UCSD-AML1 (cell line): Measurements from ENCODE around the gene KIZ.

Experiments
- DNase-seq: peaks from one replicate; lab custom pipeline; 2025; ENCODE audit not compliant: unreplicated experiment; lab: John Stamatoyannopoulos, UW

KIZ gene

DNA sequence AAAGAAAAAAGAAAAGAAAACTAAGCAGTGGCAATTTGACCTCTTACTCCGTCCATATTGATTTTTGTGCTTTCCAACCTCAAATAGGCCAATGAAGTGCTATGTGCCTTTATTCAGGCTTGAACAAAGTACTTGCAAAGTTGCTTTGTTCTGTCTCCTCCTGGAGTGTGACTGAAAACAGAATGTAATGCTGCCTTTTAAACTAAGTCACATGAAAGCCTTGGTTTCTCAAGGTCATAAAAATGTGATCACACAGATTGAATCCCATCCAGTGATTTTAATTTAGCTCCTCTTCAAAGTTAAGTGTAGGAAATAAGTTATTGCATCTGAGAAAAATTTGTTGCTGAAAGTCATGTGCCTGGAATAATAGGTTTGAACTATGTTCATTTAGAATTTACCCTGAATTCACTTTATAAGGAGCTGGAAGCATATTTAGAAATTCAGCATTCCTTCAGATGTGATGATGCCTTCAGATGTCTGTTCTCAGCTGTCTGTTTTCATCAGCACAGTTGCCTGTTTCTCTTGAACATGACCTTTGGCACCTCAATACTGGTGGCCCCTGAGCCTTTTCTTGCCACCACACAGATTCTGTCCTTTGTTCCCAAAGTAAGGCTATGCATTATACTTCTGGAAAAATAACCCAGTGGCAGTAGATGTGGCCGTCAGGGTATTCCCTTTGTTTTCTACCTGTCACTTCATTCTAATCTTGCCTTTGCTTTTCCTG, 48.8 kb downstream of the KIZ start:
- no peak for DNase-seq

DNA sequence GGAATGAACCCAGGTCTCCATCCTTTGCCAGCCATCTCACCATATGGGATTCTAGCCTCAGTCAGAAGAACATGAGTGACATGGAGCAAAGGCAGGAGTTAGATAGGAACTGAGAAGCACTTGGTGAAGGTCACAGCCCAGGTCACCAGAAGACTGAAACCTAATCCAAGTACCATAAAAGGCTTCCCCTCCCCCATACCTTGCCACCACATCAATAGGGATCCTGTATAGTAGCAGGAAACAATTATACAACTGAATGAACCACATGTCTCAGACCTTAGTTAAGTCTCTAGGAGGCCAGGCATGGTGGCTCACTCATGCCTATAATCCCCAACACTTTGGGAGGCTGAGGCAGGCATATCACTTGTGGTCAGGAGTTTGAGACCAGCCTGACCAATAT, 49.6 kb downstream of the KIZ start:
- no peak for DNase-seq

DNA sequence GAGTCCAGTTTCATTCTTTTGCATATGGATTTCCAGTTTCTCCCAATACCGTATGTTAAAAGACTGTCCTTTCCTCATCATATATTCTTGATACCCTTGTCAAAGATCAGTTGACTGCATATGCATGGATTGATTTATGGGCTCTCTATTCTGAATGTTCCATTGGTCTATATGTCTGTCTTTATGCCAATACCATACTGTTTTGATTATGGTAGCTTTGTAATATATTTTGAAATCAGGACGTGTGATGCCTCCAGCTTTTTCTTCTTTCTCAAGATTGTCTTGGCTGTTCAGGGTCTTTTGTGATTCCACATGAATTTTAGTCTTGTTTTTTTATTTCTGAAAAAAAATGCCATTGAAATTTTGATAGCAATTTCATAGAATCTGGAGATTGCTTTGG, 51.9 kb downstream of the KIZ start:
- DNase-seq: no peak

DNA sequence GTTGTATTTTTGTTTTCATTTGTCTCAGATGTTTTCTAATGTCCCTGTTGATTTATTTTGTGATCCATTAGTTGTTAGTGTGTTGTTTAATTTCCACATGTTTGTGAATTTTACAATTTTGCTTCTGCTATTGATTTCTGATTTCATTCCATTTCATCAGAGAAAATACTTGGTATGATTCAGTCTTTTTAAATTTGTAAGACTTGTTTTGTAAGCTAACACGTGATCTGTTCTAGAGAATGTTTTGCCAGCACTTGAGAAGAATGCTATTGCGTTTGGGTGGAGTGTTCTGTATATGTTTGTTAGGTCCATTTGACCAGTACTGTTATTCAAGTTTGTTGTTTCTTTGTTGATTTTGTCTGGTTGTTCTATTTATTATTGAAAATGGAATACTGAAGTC, 53.9 kb downstream of the KIZ start:
- DNase-seq: no peak

DNA sequence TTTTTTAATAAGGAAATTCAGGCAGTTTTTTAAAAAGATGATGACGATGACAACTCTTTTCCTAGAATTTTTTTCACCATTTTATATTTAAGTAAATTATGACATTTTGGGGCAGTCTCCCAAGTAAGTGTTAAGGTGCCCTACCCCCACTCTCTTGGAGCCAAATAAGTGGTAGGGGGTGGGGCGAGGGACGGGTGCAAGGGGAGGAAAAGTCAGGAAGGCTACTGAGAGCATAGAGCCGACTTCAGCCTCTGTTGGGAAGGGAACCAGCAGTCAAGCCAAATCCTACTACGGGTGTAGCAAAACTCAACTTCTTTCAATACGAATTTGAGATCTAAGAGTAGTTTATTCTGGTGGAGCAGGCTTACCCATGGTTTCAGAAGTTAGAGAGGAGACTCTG, 54.4 kb downstream of the KIZ start:
- no peak for DNase-seq

DNA sequence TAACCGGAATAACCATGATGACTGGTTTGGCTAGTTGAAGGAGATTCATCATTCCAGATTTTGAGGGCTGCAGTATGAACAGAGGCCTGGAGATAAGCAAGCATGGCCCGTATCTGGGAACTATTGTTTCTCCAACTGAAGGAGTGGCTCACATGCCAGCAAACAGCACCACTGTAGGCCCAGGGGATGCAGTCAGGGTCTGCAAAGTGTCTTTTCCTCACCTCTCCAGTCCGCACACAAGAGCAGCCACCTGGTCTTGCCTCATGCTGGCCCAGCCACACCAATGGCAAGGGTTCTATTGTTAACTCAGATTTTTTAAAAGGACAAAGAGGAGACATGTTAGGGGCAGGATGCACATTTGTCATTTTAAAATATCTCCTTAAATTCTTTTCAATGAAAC, 55.1 kb downstream of the KIZ start:
- no peak for DNase-seq

DNA sequence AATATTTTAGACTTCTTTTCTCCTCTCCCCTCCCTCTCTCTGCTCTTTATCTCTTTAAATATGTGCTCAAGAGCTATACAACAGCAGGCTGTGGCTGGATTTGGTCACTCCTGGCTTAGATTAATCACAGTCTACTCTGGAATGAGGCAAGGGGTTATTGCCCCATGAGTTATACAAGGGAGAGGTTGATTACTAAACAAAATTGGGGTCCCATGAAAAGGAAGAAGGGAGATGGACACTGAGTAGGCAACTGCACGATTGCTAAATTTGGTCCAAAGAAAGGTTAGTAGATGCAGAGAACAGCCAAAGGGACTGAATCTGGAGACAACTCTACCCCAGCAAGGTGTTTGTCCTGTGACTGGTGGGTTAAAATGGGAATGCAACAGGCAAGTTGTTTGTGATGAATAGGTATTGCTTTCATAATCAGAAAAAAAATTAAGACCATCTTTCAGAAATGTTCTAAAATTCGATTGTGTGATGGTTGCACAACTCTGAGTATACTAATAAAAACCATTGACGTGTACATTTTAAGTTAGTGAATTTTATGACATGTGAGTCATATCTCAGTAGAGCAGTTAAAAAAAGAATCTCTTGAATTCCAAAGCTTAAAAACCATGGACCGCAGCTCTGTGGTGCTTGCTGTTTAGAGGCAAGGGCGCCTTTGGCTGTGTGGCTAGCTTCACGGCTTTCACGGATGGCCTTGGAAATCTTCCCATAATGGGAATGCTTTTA, 57.1 kb downstream of the KIZ start:
- no peak for DNase-seq

DNA sequence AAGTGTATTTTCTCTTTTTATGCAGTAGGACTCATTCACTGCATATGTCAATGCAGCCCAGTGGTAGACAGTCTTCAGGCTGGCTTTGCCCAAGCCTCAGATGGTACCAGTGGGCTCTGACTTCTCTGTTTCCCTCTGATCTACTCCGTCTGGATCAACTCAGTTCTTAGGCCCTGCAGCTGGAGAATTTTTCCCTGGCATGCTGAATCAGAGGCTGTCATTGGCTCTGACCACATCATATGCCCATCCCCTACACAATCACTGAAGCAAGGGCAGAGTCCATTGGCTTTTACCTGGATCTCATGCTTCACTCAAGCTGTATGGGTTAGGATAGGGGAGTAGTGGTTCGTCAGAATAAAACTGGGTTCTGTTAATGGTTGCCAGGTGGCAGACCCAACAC, 57.8 kb downstream of the KIZ start:
- DNase-seq: no peak

DNA sequence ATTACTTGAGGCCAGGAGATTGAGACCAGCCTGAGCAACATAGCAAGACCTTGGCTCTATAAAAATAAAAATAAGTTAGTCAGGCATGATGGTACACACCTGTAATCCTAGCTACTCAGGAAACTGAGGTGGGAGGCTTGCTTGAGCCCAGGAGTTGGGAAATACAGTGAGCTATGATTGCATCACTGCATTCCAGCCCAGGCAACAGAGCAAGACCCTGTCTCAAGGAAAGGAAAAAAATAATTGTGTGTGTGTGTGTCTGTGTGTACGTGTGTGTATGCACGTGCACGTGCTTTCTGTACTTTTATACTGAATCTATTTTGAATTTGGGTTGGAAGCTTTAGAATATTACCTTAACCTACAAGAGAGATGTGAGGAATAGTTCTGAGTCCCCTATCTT, 58.9 kb downstream of the KIZ start:
- no peak for DNase-seq

DNA sequence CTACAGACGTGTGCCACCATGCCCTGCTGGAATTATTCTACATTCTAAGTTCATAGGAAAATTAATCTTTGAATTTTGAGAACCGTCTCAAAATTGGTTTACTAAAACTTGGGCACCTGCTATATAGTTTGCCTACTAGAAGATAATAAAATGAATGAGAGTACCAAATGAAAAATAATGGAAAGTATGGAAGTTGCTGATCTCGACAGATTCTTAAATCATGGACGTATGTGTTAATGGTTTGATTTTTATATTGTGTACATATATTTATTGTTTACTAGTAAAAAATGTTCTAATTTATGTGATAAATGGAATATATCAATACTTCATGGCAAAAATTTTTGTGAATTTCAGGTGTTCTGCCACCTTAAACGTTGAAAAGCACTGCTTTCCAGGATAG, 60.0 kb downstream of the KIZ start:
- no peak for DNase-seq

DNA sequence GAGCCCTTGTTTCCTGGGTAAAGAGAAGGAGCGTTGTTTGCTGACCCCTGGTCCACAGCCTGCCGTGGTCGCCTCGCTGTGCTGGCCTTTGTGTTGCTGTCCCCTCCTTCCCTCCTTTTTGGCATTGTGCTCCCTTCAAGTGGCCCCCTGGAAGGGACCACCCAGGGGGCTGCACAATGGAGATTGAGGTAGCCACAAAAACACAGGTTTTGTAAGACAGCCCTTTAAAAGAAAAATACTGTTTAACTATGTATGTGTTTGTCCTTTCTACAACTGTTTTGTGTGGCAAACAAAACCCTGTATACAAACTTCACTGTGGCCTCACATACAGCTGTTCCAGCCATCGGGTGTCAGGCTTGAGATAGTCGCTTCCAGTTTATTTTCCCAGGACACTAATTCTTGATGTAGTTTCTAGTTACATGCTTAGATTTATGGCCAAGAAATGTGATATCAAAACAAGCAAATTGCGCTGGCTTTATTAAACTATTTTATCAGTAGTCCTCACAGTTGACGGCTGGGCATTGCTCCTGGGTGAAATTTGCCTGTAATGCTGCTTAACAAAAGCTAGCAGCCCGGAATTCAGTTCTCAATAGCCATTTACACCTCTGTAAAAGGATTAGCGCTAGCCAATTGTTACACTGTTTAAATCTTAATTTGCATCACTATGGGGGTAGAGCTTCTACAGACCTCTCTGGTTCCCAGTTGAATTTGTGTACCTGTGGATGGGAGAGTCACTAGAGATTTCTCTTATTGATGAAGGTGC, 64.1 kb downstream of the KIZ start:
- no peak for DNase-seq

DNA sequence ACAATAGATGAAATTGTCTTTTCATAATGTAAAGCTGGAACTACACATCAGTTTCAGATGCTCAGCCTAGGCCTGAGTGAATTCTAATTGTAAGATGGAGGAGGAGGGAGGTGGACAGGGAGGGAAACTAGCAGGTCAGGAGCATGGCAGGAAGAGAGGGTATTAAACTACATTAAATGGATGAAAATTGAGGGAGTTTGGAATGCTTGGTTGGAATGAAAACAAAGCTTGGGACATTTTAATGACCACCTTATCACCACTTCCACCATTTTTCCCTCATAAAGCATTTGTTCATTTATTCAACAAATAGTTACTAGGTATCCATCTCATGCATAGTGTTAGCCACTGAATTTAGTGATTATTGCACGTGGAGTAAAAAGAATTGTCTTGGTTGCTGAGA, 65.0 kb downstream of the KIZ start:
- DNase-seq: no peak

DNA sequence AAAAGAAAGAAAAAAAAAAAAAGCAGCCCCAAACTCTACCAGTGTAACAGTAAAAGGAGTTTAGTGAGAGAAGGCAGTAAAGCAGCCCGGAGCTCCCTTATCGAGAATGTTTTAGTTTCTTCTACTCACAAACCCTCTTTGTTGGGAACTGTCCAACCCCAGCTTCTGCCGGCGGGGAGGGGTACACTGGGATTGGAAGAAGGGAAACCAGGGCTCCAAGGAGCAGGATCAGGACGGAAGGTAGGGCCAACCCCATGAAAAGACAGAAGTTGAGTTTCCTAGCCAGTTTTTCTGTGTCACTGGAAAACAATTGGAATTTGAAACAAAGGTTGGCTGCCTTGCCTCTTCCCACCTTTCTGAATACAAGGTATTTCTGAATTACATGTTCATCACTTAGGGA, 66.0 kb downstream of the KIZ start:
- DNase-seq: no peak

DNA sequence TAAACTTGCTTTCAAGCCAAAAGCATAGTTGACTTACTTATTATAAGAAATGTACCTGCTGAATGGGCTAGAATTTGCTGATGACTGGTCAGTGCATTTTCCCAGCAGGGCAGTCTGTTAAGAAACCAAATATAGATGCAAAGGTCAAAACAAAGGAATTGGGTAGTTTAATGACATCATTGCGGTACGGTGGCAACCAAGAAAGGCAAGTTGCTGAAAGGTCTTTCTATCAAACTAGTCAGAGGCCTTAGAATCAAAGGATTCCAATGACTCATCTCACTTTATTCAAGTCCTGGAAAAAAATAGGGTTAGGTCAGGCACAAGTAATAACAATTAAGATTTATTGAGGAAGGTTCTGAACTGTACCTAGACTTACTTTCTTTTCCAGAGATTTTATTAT, 76.4 kb downstream of the KIZ start:
- no peak for DNase-seq

DNA sequence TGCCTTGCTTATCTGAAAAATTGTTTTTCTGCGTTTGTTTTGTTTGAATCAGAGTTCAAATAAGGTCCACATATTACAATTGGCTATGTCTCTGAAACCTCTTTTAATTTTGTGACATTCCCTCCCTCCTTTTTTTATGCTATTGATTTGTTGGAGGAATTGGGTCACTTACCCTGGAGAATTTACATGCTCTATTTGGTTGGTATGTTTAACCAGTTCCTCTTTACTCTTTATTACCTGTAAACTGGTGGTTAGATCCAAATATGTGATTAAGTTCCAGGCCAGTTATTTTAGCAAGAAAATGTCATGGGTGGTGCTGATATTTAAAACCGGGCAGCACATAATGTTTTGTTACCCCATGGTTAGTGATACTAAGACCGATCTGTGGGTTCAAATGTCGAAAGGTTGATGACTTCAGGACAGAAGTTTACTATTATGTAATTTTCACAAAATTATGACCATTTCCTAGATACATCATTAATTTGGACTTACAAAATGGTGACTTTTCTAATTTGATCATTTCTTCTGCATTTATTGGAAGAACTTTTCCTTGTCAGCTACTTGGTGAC, 77.3 kb downstream of the KIZ start:
- DNase-seq: no peak

DNA sequence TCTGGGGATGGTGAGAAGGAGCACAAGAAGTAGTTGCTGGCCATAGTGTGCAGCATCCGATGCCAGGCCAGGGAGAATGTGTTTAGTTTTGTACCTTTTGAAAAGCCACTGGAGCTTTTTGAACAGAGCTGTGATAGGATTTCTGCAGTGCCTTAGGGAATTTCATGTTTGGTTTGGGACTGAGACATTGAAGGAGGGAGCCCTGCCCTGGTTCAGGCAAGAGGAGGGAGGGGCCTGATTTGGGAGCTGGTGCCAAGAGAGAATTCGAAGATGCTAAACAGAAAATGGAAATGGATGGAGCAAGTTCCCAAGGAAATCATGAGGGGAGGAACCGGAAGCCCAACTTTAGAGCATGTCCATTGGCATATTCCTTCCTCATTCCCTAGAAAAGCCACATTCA, 80.7 kb downstream of the KIZ start:
- DNase-seq: no peak

DNA sequence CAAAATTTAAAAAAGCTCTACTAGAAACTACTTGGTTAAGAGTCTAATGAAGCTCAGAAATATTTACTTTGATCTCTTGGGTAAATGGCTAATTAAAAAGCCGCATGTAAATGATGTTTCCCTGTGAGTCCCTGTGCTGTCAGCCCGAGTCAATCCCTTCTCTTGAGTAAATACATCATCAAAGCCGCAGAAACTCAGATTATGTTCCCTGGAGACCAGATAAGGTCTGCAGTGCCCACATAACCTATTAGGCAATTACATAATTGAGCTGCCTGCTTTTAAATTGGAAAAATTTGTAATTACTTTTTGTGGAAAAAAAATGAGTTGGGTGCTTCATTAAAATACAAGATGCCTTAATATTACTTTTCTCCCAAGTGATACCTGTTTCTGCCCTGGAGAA, 83.1 kb downstream of the KIZ start:
- no peak for DNase-seq

DNA sequence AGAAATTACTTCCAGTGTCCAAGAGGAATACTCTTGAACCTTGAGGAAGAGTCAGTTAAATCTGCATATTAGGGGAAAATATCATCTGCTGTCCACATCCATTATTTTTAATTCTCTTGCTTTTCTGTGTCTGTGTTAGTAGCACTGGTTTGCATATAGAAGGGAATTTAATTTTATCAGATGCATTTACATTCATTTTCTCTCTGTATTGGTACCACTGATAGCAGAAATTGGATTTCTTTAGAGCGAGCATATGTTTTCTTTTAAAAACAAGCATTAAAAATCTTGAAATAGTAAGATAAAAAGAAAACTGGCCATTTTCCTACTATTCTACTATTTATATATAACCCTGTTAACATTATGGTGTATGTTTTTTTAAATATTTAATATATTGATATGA, 83.8 kb downstream of the KIZ start:
- no peak for DNase-seq

DNA sequence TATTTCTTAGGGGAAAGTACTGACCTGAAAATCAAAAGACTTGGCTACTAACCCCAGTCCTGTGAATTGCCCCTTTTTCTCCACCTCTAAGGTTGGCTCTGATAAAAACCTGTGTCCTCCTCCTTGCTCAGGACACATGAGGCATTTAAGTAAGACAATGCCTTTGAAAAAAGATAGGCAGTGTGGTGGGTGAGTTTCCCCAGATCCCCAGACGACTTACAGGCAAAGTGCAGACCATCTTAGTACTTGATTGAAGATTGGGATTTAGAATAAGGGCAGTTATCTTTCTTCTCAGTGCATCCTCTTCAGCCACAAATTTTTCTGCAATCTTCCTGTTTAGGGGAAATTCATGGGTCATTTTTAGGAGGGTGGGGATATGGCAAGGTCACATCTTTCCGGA, 87.8 kb downstream of the KIZ start:
- DNase-seq: no peak

DNA sequence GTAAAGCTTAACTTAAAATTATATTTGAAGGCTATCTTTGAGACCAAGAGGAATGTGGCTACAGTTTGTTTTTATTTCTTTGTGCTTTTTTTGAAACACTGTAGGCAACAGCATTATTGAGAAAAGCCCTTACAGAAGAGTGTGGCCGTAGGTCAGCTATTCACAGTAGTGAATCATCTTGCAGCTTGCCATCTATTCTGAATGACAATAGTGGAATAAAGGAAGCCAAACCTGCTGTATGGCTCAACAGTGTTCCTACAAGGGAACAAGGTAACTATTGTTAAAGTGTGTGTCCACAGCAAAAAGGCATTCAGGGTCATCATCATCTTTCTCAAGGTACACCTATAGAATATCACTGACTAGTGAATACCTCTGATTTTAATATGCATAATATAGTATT, 88.5 kb downstream of the KIZ start:
- DNase-seq: no peak

DNA sequence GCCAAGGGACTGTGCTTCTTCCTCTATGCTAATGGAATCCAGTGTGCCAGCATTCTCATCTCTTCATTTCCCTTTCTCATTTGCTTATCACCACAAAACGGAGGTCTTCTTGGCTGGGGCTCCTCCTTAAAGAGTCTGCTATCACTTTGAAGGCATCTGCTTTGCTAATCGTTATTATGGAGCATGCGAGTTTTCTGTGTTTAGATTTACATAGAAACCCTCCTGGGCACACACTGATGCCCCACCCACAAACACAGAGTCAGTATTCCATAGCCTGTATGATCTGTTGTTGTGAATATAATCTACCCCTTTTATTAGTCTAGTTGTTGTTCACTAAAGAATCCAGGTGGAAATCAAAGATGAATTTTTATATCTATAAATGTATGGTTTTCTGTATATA, 93.8 kb downstream of the KIZ start:
- DNase-seq: no peak

DNA sequence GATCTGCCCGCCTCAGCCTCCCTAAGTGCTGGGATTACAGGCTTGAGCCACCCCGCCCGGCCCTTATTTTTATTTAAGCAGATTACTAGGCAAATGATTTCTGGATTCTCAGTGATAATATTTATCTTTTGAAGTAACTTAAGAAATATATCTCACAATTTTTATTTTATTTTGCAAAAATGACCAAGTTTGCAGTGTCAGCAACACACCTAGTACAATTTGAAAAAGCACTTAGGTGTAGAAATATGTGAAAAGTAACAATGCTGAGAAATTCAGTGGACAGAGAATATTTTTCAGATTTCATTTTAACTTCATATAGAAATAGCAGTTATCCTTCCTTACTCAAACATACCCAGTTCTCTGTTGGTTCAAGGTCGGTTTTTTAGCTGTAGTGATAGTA, 98.3 kb downstream of the KIZ start:
- DNase-seq: no peak
